ENCODE measurements around the gene PYGB. TPM values are rescaled to one million over a fixed set of nuclear protein-coding genes. Genes with fewer than 3 reads are reported as not detected.

Gene PYGB
- total RNA-seq (2022) (375 and 435 TPM in 2 replicates), Bru-seq, nascent RNA (percentile 97 among the genes with signal in this experiment), BruChase-seq, experiment 1, labeled RNA remaining after a 6-hour chase (percentile 95 among the genes with signal in this experiment), BruChase-seq, experiment 2, labeled RNA remaining after a 2-hour chase (percentile 92 among the genes with signal in this experiment)
- long read RNA-seq, full-length matches to known transcripts, result 1,743 of 2,102 reads
- long read RNA-seq, partial matches to known transcripts, result 142 of 2,102 reads
- long read RNA-seq, other reads (novel, unspliced or antisense), result 217 of 2,102 reads

- H3K9me3 Mint-ChIP-seq (ENCODE audit: unreplicated experiment), result no peaks in the 10 kb centered on the region
- intact Hi-C loops (cut with micrococcal nuclease), result loop anchor here (1.0 to 10.0 kb wide), 7 partner anchors 10 to 253 kb away; no protein-coding TSS in a partner anchor
- H3K4me1 Mint-ChIP-seq (ENCODE audit: insufficient read depth, unreplicated experiment), result peaks cover 33% of the 10 kb centered on the region
- peak within 1 kb of the TSS; percentile 77 for H3K27ac Mint-ChIP-seq (ENCODE audit: low read depth, unreplicated experiment)
- CTCF ChIA-PET, result interaction anchor here (0.6 to 6.5 kb wide), 23 partner anchors 9 to 254 kb away, joined by 3 to 92 read pairs (median 4); no protein-coding TSS in a partner anchor
- POLR2A ChIA-PET, result interaction anchor here (0.7 to 15.4 kb wide), 39 partner anchors 8 to 1829 kb away, joined by 3 to 517 read pairs (median 5); partner anchors contain the start of genes ABHD12, ACSS1, APMAP and ENTPD6
- H3K27me3 Mint-ChIP-seq (ENCODE audit: insufficient read depth, unreplicated experiment), result no peaks in the 10 kb centered on the region
- no TSS peak for BruUV-seq (replicated peaks)
- peak; percentile 78 for DNase-seq (ENCODE audit: unreplicated experiment)
- no peak for TF ChIP-seq CTCF (IDR thresholded peaks at IDR 0.05; ENCODE audit: unreplicated experiment)
- H3K36me3 Mint-ChIP-seq (ENCODE audit: insufficient read depth, unreplicated experiment), result peaks cover 36% of the 10 kb centered on the region
- peak within 1 kb of the TSS; percentile 93 for H3K4me3 Mint-ChIP-seq (ENCODE audit: unreplicated experiment)
Observed at GRCh38 chr20:25247956-25248785, at the start of gene PYGB. TSS of gene PYGB (plus strand) at chr20:25248085. CDS start at chr20:25248179, 94 bp downstream.

- peaks cover 51% of the 10 kb centered on the region for H3K4me1 Mint-ChIP-seq (ENCODE audit: insufficient read depth, unreplicated experiment)
- peaks cover 23% of the 10 kb centered on the region for H3K36me3 Mint-ChIP-seq (ENCODE audit: insufficient read depth, unreplicated experiment)
- H3K27me3 Mint-ChIP-seq (ENCODE audit: insufficient read depth, unreplicated experiment), result no peaks in the 10 kb centered on the region
- BruUV-seq (replicated peaks), result no TSS peak
- peak overlapping the region; percentile 4 for H3K27ac Mint-ChIP-seq (ENCODE audit: low read depth, unreplicated experiment)
- ChIA-PET POLR2A (interaction anchor here (0.9 to 8.4 kb wide), 4 partner anchors 20 to 56 kb away, joined by 3 to 81 read pairs (median 23); partner anchors contain the start of gene PYGB), CTCF (interaction anchor here (0.6 to 2.3 kb wide), 7 partner anchors 10 to 1798 kb away, joined by 3 to 9 read pairs (median 4); partner anchors contain the start of gene PYGB)
- no peak for DNase-seq (ENCODE audit: unreplicated experiment)
- TF ChIP-seq CTCF (IDR thresholded peaks at IDR 0.05; ENCODE audit: unreplicated experiment), result no peak
- no peak overlapping the region for H3K4me3 Mint-ChIP-seq (ENCODE audit: unreplicated experiment)
- intact Hi-C loops (cut with micrococcal nuclease), result loop anchor here (2.0 kb wide), 1 partner anchor 48 kb away; no protein-coding TSS in a partner anchor
- no peaks in the 10 kb centered on the region for H3K9me3 Mint-ChIP-seq (ENCODE audit: unreplicated experiment)
Observed at GRCh38 chr20:25198663-25199383, 49.1 kb upstream of the PYGB start.

- ChIA-PET POLR2A (interaction anchor here (0.9 to 8.4 kb wide), 6 partner anchors 21 to 124 kb away, joined by 3 to 81 read pairs (median 4); partner anchors contain the start of gene PYGB), CTCF (interaction anchor here (0.7 to 2.3 kb wide), 9 partner anchors 11 to 1799 kb away, joined by 3 to 9 read pairs (median 4); partner anchors contain the start of gene PYGB)
- no TSS peak for BruUV-seq (replicated peaks)
- no peak for DNase-seq (ENCODE audit: unreplicated experiment)
- H3K4me1 Mint-ChIP-seq (ENCODE audit: insufficient read depth, unreplicated experiment), result peaks cover 52% of the 10 kb centered on the region
- no peak for TF ChIP-seq CTCF (IDR thresholded peaks at IDR 0.05; ENCODE audit: unreplicated experiment)
- peaks cover 23% of the 10 kb centered on the region for H3K36me3 Mint-ChIP-seq (ENCODE audit: insufficient read depth, unreplicated experiment)
- intact Hi-C loops (cut with micrococcal nuclease), result loop anchor here (2.0 kb wide), 1 partner anchor 47 kb away; no protein-coding TSS in a partner anchor
- no peaks in the 10 kb centered on the region for H3K27me3 Mint-ChIP-seq (ENCODE audit: insufficient read depth, unreplicated experiment)
- no peak overlapping the region for H3K4me3 Mint-ChIP-seq (ENCODE audit: unreplicated experiment)
- H3K27ac Mint-ChIP-seq (ENCODE audit: low read depth, unreplicated experiment), result peak overlapping the region; percentile 4
- no peaks in the 10 kb centered on the region for H3K9me3 Mint-ChIP-seq (ENCODE audit: unreplicated experiment)
Observed at GRCh38 chr20:25199473-25200260, 48.2 kb upstream of the PYGB start.

Measured in MCF 10A (cell line).